Glutamatergic neuron (in vitro differentiated cells): ENCODE data around the gene DNAJB2. TPM values are rescaled to one million over a fixed set of nuclear protein-coding genes. Genes with fewer than 3 reads are reported as not detected.

Source experiments
- DNase-seq: peaks from one replicate; pipeline ENCODE4 v3.0.0; 2022
- H3K27ac Mint-ChIP-seq: one replicate; pipeline ENCODE4 v1.8.0; 2020; ENCODE audit warnings: mild to moderate bottlenecking, mixed read lengths, inconsistent platforms; ENCODE audit not compliant: unreplicated experiment
- H3K27me3 Mint-ChIP-seq: one replicate; pipeline ENCODE4 v1.8.0; 2020; ENCODE audit warnings: mild to moderate bottlenecking, moderate library complexity, mixed read lengths, inconsistent platforms; ENCODE audit not compliant: unreplicated experiment
- H3K36me3 Mint-ChIP-seq: one replicate; pipeline ENCODE4 v1.8.0; 2020; ENCODE audit warnings: mild to moderate bottlenecking, mixed read lengths, inconsistent platforms; ENCODE audit not compliant: unreplicated experiment
- H3K4me1 Mint-ChIP-seq: one replicate; pipeline ENCODE4 v1.8.0; 2020; ENCODE audit warnings: mild to moderate bottlenecking, low read depth, mixed read lengths, inconsistent platforms; ENCODE audit not compliant: unreplicated experiment
- H3K4me3 Mint-ChIP-seq: one replicate; pipeline ENCODE4 v1.8.0; 2020; ENCODE audit warnings: mild to moderate bottlenecking, mixed read lengths, inconsistent platforms; ENCODE audit not compliant: unreplicated experiment
- H3K9me3 Mint-ChIP-seq: one replicate; pipeline ENCODE4 v1.8.0; 2020; ENCODE audit warnings: mild to moderate bottlenecking, moderate library complexity, mixed read lengths, inconsistent platforms; ENCODE audit not compliant: unreplicated experiment
- long read RNA-seq: library from polyadenylated mRNA; unstranded; transcript quantifications from one replicate; pipeline ENCODE4 v2.0.0, GENCODE V29; 2020; ENCODE audit not compliant: unreplicated experiment
- total RNA-seq: library from RNA; stranded (reverse); fragmentation: NEBNext Ultra II Directional; extraction: Animal tissue kit (Norgen Biotek cat#: 25700); gene quantifications from one replicate; pipeline ENCODE4 v1.2.1, GENCODE V29; 2021; ENCODE audit not compliant: unreplicated experiment
- TF ChIP-seq, protein P1 (sequence below): fragments of 200-600 bp; sonication (generic); IDR thresholded peaks from one replicate; pipeline ENCODE4 v1.5.0; 2021; ENCODE audit not compliant: partially characterized antibody, unreplicated experiment

DNAJB2 gene
- 124 TPM for total RNA-seq
- long read RNA-seq, partial matches to known transcripts, result 0 of 3 reads
- long read RNA-seq, other reads (novel, unspliced or antisense), result 2 of 3 reads

DNA sequence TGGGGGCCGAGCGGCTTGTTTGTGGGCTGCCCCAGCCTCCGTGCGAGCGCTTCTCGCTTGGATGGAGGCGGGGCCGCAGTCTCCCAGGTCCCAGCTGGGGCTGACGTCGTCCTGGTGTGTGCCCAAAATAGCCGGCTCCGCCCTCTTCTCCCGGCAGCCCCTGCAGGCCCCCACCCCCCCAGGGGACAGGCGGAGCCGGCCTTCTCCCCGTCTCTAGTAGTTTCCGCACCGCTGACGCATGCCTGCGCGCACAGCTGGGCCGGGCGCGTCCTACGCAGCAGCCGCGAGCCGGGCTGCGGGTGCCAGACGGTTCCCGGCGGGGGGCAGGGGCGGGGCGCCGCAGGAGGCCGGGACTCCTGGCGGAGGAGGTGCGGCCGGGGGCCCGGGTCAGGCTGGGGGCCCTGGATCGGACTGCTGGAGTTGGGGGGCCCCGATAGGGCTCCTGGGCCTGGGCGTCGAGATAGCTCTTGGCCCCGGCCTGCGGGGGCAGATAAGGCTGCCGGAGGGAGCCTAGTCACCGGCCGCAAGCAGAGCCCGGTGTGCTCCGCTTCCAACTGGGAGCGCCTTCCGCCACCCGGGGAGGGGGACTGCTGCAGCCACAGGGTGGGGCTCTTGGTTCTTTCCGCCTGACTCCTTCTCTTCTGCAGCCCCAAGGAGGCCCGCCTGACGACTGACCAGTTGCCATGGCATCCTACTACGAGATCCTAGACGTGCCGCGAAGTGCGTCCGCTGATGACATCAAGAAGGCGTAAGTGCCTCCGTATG is at the start of gene DNAJB2:
DNAJB2 (plus strand) TSS at position 216 of the 765 bp plus-strand sequence; CDS start at position 684, 468 bp downstream.
- H3K4me1 Mint-ChIP-seq, result peaks cover 39% of the 10 kb centered on the region
- peaks cover 16% of the 10 kb centered on the region for H3K9me3 Mint-ChIP-seq
- H3K27me3 Mint-ChIP-seq, result peaks cover 6% of the 10 kb centered on the region
- no peaks in the 10 kb centered on the region for H3K36me3 Mint-ChIP-seq
- peak within 1 kb of the TSS; percentile 97 for H3K4me3 Mint-ChIP-seq
- DNase-seq, result peak; percentile 100
- TF ChIP-seq, protein P1, sequence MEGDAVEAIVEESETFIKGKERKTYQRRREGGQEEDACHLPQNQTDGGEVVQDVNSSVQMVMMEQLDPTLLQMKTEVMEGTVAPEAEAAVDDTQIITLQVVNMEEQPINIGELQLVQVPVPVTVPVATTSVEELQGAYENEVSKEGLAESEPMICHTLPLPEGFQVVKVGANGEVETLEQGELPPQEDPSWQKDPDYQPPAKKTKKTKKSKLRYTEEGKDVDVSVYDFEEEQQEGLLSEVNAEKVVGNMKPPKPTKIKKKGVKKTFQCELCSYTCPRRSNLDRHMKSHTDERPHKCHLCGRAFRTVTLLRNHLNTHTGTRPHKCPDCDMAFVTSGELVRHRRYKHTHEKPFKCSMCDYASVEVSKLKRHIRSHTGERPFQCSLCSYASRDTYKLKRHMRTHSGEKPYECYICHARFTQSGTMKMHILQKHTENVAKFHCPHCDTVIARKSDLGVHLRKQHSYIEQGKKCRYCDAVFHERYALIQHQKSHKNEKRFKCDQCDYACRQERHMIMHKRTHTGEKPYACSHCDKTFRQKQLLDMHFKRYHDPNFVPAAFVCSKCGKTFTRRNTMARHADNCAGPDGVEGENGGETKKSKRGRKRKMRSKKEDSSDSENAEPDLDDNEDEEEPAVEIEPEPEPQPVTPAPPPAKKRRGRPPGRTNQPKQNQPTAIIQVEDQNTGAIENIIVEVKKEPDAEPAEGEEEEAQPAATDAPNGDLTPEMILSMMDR, result peak; percentile 20
- peak within 1 kb of the TSS; percentile 99 for H3K27ac Mint-ChIP-seq

DNA sequence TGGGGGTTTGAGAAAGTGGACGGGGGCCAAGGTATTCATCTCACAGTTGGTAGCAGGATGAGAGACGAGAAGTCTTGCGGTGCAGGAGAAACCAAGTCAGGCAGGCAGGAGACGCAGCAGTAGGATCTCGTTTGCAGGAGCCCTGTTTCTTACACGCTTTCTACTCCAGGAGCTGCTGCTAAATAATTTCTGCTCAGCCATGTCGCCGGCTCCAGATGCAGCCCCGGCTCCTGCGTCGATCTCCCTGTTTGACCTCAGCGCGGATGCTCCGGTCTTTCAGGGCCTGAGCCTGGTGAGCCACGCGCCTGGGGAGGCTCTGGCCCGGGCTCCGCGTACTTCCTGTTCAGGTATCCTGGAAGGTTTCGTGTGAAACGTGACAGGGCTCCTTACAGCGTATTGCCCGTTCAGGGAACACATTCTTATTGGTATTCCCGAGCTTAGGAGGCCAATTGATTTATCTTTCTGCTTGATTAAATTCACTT is 49.1 kb upstream of the DNAJB2 start:
- DNase-seq, result peak; percentile 61
- Mint-ChIP-seq H3K27ac (peak overlapping the region; percentile 97), H3K27me3 (peaks cover 5% of the 10 kb centered on the region), H3K9me3 (peaks cover 4% of the 10 kb centered on the region), H3K36me3 (no peaks in the 10 kb centered on the region), H3K4me3 (peak overlapping the region; percentile 100), H3K4me1 (peaks cover 15% of the 10 kb centered on the region)
- TF ChIP-seq, protein P1, result no peak

DNA sequence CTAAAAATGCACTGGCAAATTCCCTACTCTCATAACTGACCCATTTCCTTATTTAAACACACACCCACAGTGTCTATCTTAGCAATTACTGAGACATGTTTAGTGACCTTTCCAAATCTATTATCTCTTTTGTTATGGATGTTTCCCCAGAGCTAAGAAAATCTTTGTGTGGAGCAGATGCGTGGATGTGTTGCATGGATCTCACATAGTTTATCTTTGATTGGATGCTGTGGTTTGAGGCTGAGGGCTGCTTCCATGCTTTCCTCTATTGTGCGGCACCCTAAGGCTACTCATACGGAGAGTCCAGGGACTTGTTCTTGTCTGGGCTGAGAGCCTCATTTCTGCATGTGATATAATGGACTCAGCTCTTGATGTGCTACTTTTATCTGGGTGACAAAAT is 44.8 kb upstream of the DNAJB2 start:
- Mint-ChIP-seq H3K9me3 (peaks cover 4% of the 10 kb centered on the region), H3K27ac (no peak overlapping the region), H3K4me1 (peaks cover 4% of the 10 kb centered on the region), H3K4me3 (no peak overlapping the region), H3K36me3 (peaks cover 6% of the 10 kb centered on the region), H3K27me3 (peaks cover 4% of the 10 kb centered on the region)
- TF ChIP-seq, protein P1, result no peak
- no peak for DNase-seq

DNA sequence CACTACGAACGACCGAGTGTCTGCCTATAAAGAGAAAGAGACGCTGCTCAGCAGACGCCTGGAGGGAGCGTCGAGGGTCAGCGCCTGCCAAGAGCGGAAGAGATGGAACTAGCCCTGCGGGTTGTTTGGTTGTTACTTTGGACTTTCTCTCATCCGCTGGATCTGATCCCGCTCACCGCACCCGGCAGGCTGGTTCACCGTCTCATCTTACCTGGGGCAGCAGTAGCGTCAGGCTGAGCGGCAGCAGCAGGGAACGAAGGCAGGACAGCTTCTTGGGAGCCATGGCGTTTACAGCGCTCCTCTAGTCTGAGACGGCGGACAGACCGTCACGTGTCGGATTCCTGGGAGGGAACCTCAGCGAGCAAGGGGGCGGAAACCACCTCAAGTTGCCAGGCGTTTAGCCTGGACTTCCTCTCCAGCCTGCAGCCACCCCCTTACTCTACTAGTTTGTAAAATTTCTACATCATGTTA is 35.8 kb upstream of the DNAJB2 start:
- Mint-ChIP-seq H3K36me3 (no peaks in the 10 kb centered on the region), H3K4me3 (no peak overlapping the region), H3K27me3 (peaks cover 4% of the 10 kb centered on the region), H3K4me1 (peaks cover 2% of the 10 kb centered on the region), H3K9me3 (peaks cover 6% of the 10 kb centered on the region), H3K27ac (no peak overlapping the region)
- no peak for DNase-seq
- TF ChIP-seq, protein P1, result no peak

- Mint-ChIP-seq H3K27me3 (peaks cover 2% of the 10 kb centered on the region), H3K4me1 (peaks cover 7% of the 10 kb centered on the region), H3K36me3 (no peaks in the 10 kb centered on the region)
Observed at GRCh38 chr2:219244789-219245147, 34.4 kb upstream of the DNAJB2 start.

More at GRCh38 chr2:219244789-219245147, 34.4 kb upstream of the DNAJB2 start:
- H3K27ac Mint-ChIP-seq, result no peak overlapping the region
- peak overlapping the region; percentile 97 for H3K4me3 Mint-ChIP-seq
- H3K9me3 Mint-ChIP-seq, result peaks cover 6% of the 10 kb centered on the region
- TF ChIP-seq, protein P1, result no peak
- no peak for DNase-seq
